HG03108 (cell line): ENCODE measurements around the gene RABL6.
"Not testable (repeated sequence)": the region's sequence is repeated elsewhere in the genome, so short reads cannot be mapped to it uniquely, and the experiment has no call there.

Experiments
- ATAC-seq: cut with Tn5 transposase; IDR thresholded peaks from one replicate; pipeline ENCODE4 v1.9.1; 2021; ENCODE audit warnings: moderate library complexity; ENCODE audit not compliant: unreplicated experiment

The RABL6 gene

DNA sequence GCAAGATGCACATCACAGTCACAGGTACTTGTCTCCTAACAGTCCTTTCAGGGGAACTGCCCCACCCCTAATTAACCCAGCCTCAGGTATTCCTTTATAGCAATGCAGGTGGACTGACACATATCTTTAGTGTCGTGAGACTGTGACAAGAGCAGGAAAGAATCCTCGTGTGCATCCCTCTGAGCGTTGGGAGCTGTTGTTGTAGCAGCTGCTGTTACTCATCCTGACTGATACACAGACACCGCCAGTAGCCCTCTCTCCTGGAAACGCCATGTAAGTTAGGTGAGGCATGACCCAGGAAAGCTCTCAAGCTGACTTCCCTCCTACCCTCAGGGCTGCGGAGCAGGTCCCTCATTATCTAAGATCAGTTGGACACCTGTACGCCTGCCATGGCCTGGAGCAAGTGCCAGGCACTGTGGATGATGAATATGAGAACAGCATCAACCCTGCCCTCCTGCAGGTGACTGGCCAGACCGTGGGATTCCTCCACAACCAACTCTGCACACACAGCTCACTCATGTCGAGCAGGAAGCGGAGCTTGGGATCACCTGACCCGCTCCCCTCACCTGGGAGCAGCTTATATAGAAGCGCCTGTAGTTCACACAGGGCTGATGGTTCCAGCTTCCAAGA, 33.2 kb upstream of the RABL6 start:
- no peak for ATAC-seq

- no peak for ATAC-seq
Observed at GRCh38 chr9:136775191-136775590, 32.6 kb upstream of the RABL6 start.

GRCh38 chr9:136776947-136777346, 30.8 kb upstream of the RABL6 start:
- ATAC-seq, result no peak

GRCh38 chr9:136777359-136777758, 30.4 kb upstream of the RABL6 start:
- no peak for ATAC-seq

- no peak for ATAC-seq
Observed at GRCh38 chr9:136779808-136780207, 27.9 kb upstream of the RABL6 start.

- no peak for ATAC-seq
Observed at GRCh38 chr9:136782452-136782851, 25.3 kb upstream of the RABL6 start.

- no peak for ATAC-seq
Observed at GRCh38 chr9:136784249-136784996, 23.3 kb upstream of the RABL6 start.

DNA sequence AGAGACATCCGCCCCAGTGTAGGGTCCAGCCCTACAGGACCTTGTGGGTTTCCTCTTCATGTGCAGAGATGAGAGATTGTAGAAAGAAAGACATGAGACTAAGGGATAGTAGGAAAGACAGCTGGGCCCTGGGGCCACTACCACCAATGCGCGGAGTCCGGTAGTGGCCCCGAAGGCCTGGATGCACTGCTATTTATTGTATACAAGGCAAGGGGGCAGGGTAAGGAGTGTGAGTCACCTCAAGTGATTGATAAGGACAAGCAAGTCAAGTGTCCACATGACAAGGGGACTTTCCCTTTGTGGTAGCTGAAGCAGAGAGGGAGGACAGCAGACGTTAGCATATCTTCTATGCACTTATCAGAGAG, 22.8 kb upstream of the RABL6 start:
- no peak for ATAC-seq

DNA sequence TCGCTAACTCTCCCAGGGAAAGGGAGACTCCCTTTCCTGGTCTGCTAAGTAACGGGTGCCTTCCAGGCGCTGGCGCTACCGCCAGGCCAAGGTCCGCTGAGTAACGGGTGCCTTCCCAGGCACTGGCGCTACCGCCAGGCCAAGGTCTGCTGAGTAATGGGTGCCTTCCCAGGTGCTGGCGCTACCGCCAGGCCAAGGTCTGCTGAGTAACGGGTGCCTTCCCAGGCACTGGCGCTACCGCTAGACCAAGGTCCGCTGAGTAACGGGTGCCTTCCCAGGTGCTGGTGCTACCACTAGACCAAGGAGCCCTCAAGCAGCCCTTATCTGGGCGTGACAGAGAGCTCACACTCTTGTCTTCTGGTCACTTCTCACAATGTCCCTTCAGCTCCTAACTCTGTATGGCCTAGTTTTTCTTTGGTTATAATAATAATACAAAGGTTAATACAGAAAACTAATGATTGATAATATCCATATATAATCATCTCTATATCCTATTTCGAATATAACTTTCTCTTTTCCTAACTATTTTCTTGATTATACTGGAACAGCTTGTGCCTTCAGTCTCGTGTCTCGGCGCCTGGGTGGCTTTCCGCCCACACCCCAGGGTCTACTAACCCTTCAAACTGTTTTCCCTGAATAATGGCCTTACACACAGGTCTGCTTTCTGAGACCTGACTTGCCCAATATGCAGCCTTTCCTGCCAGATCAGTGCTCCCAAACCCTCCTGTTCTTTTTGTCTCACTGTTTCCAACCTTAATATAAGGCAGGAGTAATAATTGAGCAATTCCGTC, 22.0 kb upstream of the RABL6 start:
- ATAC-seq, result not testable (repeated sequence)

DNA sequence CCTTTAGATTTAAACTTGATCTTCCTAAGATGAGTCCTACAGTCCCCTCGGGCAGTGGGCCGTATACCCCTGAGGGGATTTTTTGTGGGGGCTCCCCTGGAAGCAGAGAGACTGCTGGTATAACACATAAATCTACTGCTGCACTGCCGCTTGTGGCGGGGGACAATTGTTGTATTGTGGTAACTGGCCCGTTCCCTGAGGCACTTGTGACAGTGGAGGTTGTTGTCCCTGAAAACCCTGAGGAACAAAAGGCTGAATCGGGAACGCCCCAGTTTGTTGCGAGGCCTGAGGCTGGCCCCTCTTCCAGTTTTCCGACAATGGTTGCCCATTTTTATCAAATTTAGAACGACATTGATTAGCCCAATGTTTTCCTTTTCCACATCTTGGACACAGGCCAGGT, 21.3 kb upstream of the RABL6 start:
- ATAC-seq, result no peak

- ATAC-seq, result not testable (repeated sequence)
Observed at GRCh38 chr9:136786983-136787382, 20.8 kb upstream of the RABL6 start.

DNA sequence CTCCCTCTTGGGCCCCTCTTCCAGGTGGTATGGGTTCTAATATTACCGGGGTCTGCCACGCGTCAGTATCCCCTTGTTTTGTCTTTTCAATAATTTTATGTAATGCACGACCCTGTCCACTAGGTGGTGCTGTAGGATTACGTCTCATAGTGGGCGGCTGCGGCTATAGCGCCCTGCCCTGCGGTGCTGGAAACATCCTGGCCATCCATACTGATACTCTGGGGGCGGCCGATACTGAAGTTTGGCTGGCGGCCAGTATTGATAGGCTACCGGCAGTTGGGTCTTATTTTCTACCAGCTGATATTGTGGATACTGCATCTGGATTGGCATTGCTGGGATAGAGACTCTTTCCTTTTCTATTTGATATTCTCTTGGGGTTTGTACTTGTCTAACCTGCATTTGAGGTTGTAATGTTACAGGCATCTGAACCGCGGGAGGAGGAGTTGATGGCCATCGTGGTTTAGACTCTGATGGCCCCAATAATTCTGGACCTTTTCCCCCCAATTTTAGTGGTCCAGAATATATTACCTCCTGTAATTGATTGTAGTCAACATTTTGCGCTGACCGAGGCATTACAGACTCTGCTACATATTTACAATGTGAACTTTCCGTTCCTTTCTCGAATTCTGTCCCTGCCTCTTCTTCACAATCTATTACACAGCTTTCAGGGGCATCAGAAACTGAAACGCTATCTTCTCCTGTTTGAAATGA, 19.9 kb upstream of the RABL6 start:
- ATAC-seq, result no peak

- ATAC-seq, result not testable (repeated sequence)
Observed at GRCh38 chr9:136788644-136789522, 18.9 kb upstream of the RABL6 start.

- ATAC-seq, result no peak
Observed at GRCh38 chr9:136789523-136789937, 18.2 kb upstream of the RABL6 start.

DNA sequence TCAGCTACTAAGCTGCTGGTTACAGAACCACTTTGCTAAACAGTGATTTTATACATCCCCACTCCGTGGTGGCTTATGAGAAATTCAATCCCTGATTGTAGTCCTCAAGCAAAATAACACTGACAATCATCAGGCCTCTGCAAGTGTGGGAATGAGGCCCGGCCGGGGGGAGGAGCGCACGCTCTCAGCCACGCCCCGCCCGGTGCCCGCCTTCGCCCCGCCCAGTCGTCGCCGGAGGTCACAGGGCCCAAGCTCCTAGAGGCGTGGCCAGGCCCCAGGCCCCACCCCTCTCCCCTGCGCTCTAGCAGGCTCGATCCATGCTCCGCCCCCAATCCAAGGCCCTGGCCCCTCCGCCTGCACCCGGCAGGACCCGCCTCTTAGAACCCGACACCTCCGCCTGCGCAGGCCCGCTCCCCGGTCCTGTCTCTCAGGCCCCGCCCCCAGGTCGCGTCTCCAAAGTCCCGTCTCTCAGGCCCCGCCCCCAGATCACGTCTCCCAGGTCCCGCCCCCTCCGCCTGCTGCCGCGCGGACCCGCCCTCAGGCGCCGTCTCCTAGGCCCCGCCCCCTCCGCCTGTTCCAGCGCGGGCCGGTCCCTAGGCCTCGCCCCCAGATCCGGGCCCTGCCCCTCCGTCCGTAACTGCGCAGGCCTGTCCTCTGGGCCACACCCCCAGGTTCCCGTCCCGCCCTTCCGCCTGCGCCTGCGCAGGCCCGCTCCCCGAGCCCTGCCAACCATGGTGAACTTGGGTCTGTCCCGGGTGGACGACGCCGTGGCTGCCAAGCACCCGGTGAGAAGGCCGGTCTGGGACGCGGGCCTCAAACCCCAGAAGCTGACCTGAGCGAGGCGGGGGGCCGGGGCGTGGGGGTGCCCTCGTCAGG, 16.9 kb upstream of the RABL6 start, which contains the start of gene TMEM141:
TSS of gene TMEM141 (plus strand) at position 705 of the 876 bp plus-strand sequence. CDS start at position 732, 27 bp downstream.
- ATAC-seq, result peak; percentile 82

GRCh38 chr9:136791516-136792276, 16.1 kb upstream of the RABL6 start:
- ATAC-seq, result no peak

DNA sequence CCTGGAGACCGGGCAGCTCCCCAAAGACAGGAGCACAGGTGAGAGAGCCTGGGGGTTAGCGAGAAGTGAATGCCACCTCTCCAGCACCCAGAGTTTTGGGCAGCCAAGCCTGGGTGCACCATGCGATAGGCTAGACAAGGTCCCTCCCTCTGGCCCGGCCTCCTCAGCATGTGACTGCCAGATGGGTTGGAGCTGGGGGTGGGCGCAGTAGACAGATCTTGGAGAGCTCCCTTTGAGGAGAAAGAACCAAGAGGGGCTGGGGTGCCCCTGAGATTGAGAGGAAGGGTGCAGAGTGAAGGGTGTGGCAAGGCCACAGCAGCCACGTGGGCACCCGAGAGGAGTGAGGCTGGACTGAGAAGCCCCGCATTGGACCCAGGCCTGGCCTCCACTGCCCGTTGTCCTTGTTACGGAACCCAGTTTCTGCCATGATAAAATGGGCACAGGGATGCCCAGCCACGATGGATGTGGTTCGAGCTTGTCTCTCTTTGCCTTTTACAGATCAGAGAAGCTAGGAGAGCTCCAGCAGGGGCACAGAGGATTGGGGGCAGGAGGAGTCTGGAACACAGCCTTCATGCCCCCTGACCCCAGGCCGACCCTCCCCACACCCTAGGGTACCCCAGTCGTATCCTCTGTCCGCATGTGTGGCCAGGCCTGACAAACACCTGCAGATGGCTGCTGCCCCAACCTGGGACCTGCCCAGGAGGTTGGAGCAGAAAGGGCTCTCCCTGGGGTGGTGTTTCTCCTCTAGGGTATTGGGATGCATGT, 15.2 kb upstream of the RABL6 start:
- no peak for ATAC-seq
